HEK293T (cell line): ENCODE results near the gene VAV2.
A peak's percentile ranks its signal among the peaks of the same experiment; 100 is the strongest.

Experiments
- CTCF ChIA-PET: fragments of 350-600 bp; formaldehyde crosslinking; extraction: SDS; loops from one replicate; lab custom pipeline; 2021; ENCODE audit warnings: antibody characterized with exemption, inconsistent platforms; lab: Yijun Ruan, JAX
- POLR2A ChIA-PET: fragments of 350-600 bp; formaldehyde crosslinking; extraction: SDS; loops from one replicate; lab custom pipeline; 2020; ENCODE audit warnings: antibody characterized with exemption, inconsistent platforms; lab: Yijun Ruan, JAX
- DNase-seq: peaks from one replicate; pipeline ENCODE4 v3.0.0; 2012; ENCODE audit warnings: mixed read lengths; ENCODE audit errors: extremely low spot score
- ARNT ChIP-seq: fragments of 450-650 bp; IDR thresholded peaks from 2 replicates; pipeline ENCODE4 v1.6.1; 2017; ENCODE audit warnings: mild to moderate bottlenecking
- BHLHE40 ChIP-seq: fragments of 450-650 bp; IDR thresholded peaks from 2 replicates; pipeline ENCODE4 v1.6.1; 2016; ENCODE audit warnings: mild to moderate bottlenecking, moderate library complexity, borderline replicate concordance
- CTBP1 ChIP-seq: fragments of 450-650 bp; IDR thresholded peaks from 2 replicates; pipeline ENCODE4 v1.6.1; 2016; ENCODE audit warnings: borderline replicate concordance
- ELF4 ChIP-seq: fragments of 450-650 bp; IDR thresholded peaks from 2 replicates; pipeline ENCODE4 v1.6.1; 2017; ENCODE audit warnings: antibody characterized with exemption
- FOXA1 ChIP-seq: fragments of 450-650 bp; IDR thresholded peaks from 2 replicates; pipeline ENCODE4 v1.6.1; 2016; ENCODE audit warnings: mild to moderate bottlenecking
- FOXK2 ChIP-seq: fragments of 450-650 bp; IDR thresholded peaks from 2 replicates; pipeline ENCODE4 v1.6.1; 2016; ENCODE audit warnings: mild to moderate bottlenecking
- FOXM1 ChIP-seq: fragments of 450-650 bp; IDR thresholded peaks from 2 replicates; pipeline ENCODE4 v1.6.1; 2017; ENCODE audit warnings: mild to moderate bottlenecking, borderline replicate concordance
- HDGF ChIP-seq: fragments of 450-650 bp; IDR thresholded peaks from 2 replicates; pipeline ENCODE4 v1.6.1; 2017; ENCODE audit warnings: antibody characterized with exemption, borderline replicate concordance
- L3MBTL2 ChIP-seq: fragments of 450-650 bp; conservative IDR thresholded peaks from 2 replicates; pipeline ENCODE4 v1.6.1; 2016; ENCODE audit warnings: mild to moderate bottlenecking
- LEF1 ChIP-seq: fragments of 450-650 bp; IDR thresholded peaks from 2 replicates; pipeline ENCODE4 v1.6.1; 2017; ENCODE audit warnings: mild to moderate bottlenecking, borderline replicate concordance
- NFRKB ChIP-seq: fragments of 450-650 bp; IDR thresholded peaks from 2 replicates; pipeline ENCODE4 v1.6.1; 2016; ENCODE audit warnings: mild to moderate bottlenecking, moderate library complexity
- SP1 ChIP-seq: fragments of 450-650 bp; IDR thresholded peaks from 2 replicates; pipeline ENCODE4 v1.6.1; 2017
- SUZ12 ChIP-seq: fragments of 450-650 bp; IDR thresholded peaks from 2 replicates; pipeline ENCODE4 v1.6.1; 2016; ENCODE audit warnings: mild to moderate bottlenecking
- TARDBP ChIP-seq: fragments of 450-650 bp; IDR thresholded peaks from 2 replicates; pipeline ENCODE4 v1.6.1; 2016
- ZNF384 ChIP-seq: fragments of 450-650 bp; IDR thresholded peaks from 2 replicates; pipeline ENCODE4 v1.6.1; 2016
- TF ChIP-seq, protein P1 (sequence below): fragments of 450-650 bp; IDR thresholded peaks from 2 replicates; pipeline ENCODE4 v1.6.1; 2016

VAV2 gene

GRCh38 chr9:134026581-134026980, 34.5 kb upstream of the VAV2 start:
- ChIA-PET POLR2A (interaction anchor here (0.9 kb wide), 1 partner anchor 8 kb away, joined by 3 read pairs; no protein-coding TSS in a partner anchor), CTCF (no interaction called here)
- TF ChIP-seq TARDBP: no peak
- DNase-seq: no peak

DNA sequence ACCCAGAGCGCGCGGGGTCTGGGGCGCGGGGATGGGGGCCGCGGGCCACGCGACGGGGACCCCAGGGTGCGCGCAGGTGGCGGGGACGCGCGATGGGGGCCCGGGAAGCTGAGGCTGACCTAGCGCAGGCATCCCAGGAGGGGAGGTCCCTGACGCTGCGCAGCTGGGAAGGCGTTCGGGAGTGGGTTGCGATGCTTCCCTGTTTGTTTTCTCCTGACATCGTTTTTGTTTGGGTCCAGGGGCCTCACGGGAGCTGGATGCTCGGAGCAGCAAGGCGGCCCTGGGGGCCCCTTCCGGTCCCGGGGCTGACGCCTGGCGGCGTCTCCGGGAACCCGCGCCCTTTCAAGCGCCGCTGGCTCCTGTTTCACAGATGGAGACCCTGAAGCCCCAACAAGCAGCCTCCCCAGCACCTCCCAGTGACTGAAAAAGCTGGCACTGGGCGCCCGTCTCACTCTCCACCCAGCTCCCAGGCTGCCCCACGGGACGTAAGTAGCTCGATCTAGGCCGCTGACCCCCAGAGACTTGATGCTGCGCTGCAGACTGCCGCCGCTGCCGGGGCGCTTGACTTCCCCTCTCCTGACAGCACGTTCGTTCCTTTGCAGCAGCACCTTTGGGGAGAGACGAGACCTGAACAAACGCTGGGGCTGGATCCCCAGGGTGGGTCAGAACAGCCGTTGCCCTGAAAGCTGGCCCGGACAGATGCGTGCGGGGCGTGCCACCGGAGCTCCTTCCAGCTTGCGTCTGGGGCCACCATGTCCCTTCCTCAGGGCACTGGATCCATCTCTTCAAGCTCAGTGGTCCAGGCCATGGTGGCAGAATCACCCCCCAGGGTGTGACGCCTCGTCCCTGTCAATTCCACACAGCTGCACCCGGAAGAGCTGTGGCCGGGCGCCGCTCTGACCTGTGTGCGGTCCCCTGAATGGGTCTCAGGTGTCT, 33.8 kb upstream of the VAV2 start:
- CTCF ChIA-PET: interaction anchor here (0.7 kb wide), 2 partner anchors 32 to 49 kb away, joined by 4 to 5 read pairs; no protein-coding TSS in a partner anchor
- peak; percentile 41 for DNase-seq
- TF ChIP-seq ELF4 (no peak), SP1 (no peak), NFRKB (no peak), TARDBP (no peak), CTBP1 (no peak), FOXA1 (no peak), HDGF (no peak), L3MBTL2 (no peak), ARNT (no peak), LEF1 (no peak), SUZ12 (no peak), ZNF384 (no peak), FOXK2 (no peak), FOXM1 (no peak), BHLHE40 (no peak)
- TF ChIP-seq, protein P1, sequence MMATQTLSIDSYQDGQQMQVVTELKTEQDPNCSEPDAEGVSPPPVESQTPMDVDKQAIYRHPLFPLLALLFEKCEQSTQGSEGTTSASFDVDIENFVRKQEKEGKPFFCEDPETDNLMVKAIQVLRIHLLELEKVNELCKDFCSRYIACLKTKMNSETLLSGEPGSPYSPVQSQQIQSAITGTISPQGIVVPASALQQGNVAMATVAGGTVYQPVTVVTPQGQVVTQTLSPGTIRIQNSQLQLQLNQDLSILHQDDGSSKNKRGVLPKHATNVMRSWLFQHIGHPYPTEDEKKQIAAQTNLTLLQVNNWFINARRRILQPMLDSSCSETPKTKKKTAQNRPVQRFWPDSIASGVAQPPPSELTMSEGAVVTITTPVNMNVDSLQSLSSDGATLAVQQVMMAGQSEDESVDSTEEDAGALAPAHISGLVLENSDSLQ: no peak
- POLR2A ChIA-PET: interaction anchor here (0.9 to 1.3 kb wide), 2 partner anchors 8 to 41 kb away, joined by 3 to 4 read pairs; no protein-coding TSS in a partner anchor

DNA sequence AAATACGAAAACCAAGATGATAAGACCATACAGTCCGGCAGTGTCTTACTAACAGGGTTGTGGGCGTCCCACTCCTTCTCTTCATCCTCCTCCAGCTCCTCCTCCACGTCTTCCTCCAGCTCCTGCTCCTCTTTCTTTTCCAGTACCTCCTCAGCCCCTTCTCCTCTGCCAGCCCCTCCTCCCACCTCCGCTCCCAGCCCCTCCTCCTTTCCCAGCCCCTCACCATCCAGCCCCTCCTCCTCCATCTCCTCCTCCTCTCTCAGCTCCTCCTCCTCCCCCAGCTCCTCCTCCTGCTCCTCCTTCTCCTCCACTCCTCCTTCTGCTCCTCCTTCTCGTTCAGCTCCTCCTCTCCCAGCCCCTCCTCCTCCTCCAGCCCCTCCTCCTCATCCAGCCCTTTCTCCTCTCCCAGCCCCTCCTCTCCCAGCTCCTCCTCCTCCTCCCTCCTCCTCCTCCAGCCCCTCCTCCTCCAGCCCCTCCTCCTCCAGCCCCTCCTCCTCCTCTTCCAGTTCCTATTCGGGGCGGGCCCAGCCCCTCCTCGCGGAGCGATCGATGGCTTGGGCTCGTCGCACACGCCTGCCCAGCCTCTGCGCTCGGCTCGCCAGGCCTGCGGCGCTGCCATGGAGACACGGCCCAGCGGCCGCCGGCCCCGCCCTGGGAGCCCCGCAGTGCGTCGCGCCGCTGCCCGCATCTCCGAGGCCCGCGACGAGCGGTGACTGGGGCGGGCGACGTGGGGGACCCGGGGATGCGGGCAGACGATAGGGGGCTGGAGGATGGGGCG, 32.9 kb upstream of the VAV2 start, which contains the start of gene BRD3OS:
TSS of gene BRD3OS (plus strand) at position 654 of the 778 bp plus-strand sequence. CDS start 1,267 bp downstream, outside the sequence.
- peak; percentile 94 for DNase-seq

GRCh38 chr9:134024214-134024792, 32.2 kb upstream of the VAV2 start:
- ChIA-PET CTCF (no interaction called here), POLR2A (interaction anchor here (1.0 kb wide), 1 partner anchor 27 kb away, joined by 3 read pairs; no protein-coding TSS in a partner anchor)
- TF ChIP-seq BHLHE40 (no peak), HDGF (no peak), SUZ12 (no peak), TARDBP (no peak), FOXK2 (no peak), L3MBTL2 (no peak), ELF4 (no peak)
- no peak for DNase-seq

More for the DNA sequence above, 32.9 kb upstream of the VAV2 start, which contains the start of gene BRD3OS:
- TF ChIP-seq, protein P1: peak; percentile 65
- TF ChIP-seq FOXM1 (peak; percentile 74), ZNF384 (no peak)
- ChIA-PET CTCF (interaction anchor here (0.7 kb wide), 3 partner anchors 31 to 84 kb away, joined by 3 to 5 read pairs (median 4); no protein-coding TSS in a partner anchor), POLR2A (interaction anchor here (1.0 to 1.3 kb wide), 2 partner anchors 27 to 41 kb away, joined by 3 to 4 read pairs; no protein-coding TSS in a partner anchor)

DNA sequence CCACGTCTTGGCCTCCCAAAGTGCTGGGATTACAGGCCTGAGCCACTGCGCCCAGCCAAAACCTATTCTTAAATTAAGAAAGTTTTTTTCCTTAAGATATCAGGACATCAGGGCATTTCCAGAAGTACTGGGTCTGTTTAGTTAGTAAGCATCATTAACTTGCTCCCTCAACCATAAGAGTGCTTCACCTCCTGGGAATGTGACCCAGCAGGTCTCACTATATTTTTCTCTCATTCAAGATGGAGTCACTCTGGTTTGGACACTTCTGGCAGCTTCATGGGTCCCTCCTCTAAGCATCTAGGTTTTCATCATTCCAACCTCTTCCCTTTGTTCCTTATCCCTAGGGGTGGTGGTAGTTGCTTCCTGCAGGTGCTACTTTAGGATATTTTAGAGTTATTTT, 22.8 kb upstream of the VAV2 start:
- TF ChIP-seq FOXK2 (no peak), ELF4 (no peak), L3MBTL2 (no peak), LEF1 (no peak), SUZ12 (no peak), HDGF (no peak), FOXM1 (no peak), ARNT (no peak), FOXA1 (no peak), BHLHE40 (no peak), TARDBP (no peak), CTBP1 (no peak)
- TF ChIP-seq, protein P1: no peak
- ChIA-PET CTCF (no interaction called here), POLR2A (no interaction called here)
- no peak for DNase-seq
